ENCODE measurements around the gene COL4A3.

- TF ChIP-seq TAF1 (IDR thresholded peaks at IDR 0.05; ENCODE audit: borderline replicate concordance, low read depth, low read length): no peak
- TF ChIP-seq POLR2A (IDR thresholded peaks at IDR 0.05; ENCODE audit: low read depth, low read length): no peak
- TF ChIP-seq POLR2AphosphoS5 (IDR thresholded peaks at IDR 0.05; ENCODE audit: low read depth, low read length): no peak
These were observed 21.3 kb downstream of the COL4A3 start for GRCh38 chr2:227185615-227186232.
